ENCODE data around the gene CEP135.

The CEP135 gene

DNA sequence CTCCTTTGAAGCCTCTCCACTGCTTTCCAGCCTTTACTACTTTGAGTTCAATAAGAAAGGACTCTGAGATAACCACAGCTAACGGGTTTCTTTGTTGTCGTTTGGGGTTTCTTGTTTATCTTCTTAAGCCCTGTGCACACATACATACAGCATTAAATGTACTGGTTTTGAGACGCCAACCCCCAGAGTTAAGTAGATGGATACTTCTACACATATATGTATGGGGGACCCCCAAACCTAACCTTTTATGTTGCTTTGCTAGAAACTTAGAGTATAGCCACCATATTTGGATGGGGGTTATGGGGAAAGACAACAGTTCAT, 697 bp downstream of the CEP135 start (continued):
- TF ChIP-seq, protein P1, sequence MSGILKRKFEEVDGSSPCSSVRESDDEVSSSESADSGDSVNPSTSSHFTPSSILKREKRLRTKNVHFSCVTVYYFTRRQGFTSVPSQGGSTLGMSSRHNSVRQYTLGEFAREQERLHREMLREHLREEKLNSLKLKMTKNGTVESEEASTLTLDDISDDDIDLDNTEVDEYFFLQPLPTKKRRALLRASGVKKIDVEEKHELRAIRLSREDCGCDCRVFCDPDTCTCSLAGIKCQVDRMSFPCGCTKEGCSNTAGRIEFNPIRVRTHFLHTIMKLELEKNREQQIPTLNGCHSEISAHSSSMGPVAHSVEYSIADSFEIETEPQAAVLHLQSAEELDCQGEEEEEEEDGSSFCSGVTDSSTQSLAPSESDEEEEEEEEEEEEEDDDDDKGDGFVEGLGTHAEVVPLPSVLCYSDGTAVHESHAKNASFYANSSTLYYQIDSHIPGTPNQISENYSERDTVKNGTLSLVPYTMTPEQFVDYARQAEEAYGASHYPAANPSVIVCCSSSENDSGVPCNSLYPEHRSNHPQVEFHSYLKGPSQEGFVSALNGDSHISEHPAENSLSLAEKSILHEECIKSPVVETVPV (CRISPR knock-in tag; IDR thresholded peaks at IDR 0.05) = no peak

DNA sequence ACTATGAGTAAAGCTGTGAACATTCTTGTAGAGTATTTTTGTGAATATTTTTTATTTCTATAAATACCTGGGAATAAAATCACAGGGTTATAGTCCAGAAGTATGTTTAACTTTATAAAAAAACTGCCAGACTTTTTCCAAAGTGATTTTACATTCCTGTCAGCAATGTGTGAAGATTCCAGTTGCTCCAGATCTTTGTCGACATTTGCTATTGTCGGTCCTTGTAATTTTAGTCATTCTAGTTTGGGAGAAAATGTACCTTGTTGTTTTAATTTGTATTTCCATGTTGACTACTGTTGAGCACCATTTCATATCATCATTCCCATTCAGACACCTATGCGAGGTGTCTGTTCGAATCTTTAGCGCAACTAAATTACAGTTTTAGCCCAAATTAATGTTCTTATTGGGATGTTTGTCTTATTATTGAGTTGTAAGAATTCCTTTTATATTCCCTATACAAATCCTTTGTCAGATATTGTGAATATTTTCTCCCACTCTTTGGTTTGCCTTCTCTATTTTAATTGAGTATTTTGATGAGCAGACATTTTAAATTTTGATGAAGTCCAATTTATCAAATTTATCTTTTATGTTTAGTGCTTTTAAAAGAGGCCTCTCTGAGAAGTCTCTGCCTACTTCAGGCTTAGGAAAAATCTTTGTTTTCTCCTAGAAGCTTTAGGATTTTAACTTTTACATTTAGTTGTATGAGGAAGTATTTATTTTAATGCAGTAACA, 2.6 kb downstream of the CEP135 start:
- ATAC-seq = no peak
- TF ChIP-seq, protein P1 (CRISPR knock-in tag; IDR thresholded peaks at IDR 0.05) = no peak
- TF ChIP-seq ZFP3 (CRISPR knock-in tag; IDR thresholded peaks at IDR 0.05) (no peak), BACH2 (CRISPR knock-in tag; IDR thresholded peaks at IDR 0.05; ENCODE audit: borderline replicate concordance) (no peak), PPARA (CRISPR knock-in tag; IDR thresholded peaks at IDR 0.05; ENCODE audit: borderline replicate concordance) (no peak), ZC3H10 (CRISPR knock-in tag; IDR thresholded peaks at IDR 0.05) (no peak), SNAI2 (CRISPR knock-in tag; IDR thresholded peaks at IDR 0.05) (no peak), TCF4 (CRISPR knock-in tag; IDR thresholded peaks at IDR 0.05; ENCODE audit: borderline replicate concordance) (no peak), TOX (CRISPR knock-in tag; IDR thresholded peaks at IDR 0.05; ENCODE audit: borderline replicate concordance) (no peak), ARNTL (CRISPR knock-in tag; IDR thresholded peaks at IDR 0.05; ENCODE audit: borderline replicate concordance, low read depth) (no peak), ZNF70 (CRISPR knock-in tag; IDR thresholded peaks at IDR 0.05) (no peak), ZFP30 (CRISPR knock-in tag; IDR thresholded peaks at IDR 0.05) (no peak), ZNF8 (CRISPR knock-in tag; IDR thresholded peaks at IDR 0.05) (no peak), RARB (CRISPR knock-in tag; IDR thresholded peaks at IDR 0.05) (no peak)
- TF ChIP-seq, protein P2, sequence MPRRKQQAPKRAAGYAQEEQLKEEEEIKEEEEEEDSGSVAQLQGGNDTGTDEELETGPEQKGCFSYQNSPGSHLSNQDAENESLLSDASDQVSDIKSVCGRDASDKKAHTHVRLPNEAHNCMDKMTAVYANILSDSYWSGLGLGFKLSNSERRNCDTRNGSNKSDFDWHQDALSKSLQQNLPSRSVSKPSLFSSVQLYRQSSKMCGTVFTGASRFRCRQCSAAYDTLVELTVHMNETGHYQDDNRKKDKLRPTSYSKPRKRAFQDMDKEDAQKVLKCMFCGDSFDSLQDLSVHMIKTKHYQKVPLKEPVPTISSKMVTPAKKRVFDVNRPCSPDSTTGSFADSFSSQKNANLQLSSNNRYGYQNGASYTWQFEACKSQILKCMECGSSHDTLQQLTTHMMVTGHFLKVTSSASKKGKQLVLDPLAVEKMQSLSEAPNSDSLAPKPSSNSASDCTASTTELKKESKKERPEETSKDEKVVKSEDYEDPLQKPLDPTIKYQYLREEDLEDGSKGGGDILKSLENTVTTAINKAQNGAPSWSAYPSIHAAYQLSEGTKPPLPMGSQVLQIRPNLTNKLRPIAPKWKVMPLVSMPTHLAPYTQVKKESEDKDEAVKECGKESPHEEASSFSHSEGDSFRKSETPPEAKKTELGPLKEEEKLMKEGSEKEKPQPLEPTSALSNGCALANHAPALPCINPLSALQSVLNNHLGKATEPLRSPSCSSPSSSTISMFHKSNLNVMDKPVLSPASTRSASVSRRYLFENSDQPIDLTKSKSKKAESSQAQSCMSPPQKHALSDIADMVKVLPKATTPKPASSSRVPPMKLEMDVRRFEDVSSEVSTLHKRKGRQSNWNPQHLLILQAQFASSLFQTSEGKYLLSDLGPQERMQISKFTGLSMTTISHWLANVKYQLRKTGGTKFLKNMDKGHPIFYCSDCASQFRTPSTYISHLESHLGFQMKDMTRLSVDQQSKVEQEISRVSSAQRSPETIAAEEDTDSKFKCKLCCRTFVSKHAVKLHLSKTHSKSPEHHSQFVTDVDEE (CRISPR knock-in tag; IDR thresholded peaks at IDR 0.05) = no peak
- TF ChIP-seq, protein P3, sequence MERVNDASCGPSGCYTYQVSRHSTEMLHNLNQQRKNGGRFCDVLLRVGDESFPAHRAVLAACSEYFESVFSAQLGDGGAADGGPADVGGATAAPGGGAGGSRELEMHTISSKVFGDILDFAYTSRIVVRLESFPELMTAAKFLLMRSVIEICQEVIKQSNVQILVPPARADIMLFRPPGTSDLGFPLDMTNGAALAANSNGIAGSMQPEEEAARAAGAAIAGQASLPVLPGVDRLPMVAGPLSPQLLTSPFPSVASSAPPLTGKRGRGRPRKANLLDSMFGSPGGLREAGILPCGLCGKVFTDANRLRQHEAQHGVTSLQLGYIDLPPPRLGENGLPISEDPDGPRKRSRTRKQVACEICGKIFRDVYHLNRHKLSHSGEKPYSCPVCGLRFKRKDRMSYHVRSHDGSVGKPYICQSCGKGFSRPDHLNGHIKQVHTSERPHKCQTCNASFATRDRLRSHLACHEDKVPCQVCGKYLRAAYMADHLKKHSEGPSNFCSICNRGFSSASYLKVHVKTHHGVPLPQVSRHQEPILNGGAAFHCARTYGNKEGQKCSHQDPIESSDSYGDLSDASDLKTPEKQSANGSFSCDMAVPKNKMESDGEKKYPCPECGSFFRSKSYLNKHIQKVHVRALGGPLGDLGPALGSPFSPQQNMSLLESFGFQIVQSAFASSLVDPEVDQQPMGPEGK (CRISPR knock-in tag; IDR thresholded peaks at IDR 0.05; ENCODE audit: borderline replicate concordance) = no peak
- TF ChIP-seq, protein P4, sequence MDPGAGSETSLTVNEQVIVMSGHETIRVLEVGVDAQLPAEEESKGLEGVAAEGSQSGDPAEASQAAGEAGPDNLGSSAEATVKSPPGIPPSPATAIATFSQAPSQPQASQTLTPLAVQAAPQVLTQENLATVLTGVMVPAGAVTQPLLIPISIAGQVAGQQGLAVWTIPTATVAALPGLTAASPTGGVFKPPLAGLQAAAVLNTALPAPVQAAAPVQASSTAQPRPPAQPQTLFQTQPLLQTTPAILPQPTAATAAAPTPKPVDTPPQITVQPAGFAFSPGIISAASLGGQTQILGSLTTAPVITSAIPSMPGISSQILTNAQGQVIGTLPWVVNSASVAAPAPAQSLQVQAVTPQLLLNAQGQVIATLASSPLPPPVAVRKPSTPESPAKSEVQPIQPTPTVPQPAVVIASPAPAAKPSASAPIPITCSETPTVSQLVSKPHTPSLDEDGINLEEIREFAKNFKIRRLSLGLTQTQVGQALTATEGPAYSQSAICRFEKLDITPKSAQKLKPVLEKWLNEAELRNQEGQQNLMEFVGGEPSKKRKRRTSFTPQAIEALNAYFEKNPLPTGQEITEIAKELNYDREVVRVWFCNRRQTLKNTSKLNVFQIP (CRISPR knock-in tag; IDR thresholded peaks at IDR 0.05; ENCODE audit: borderline replicate concordance, low read depth) = no peak

DNA sequence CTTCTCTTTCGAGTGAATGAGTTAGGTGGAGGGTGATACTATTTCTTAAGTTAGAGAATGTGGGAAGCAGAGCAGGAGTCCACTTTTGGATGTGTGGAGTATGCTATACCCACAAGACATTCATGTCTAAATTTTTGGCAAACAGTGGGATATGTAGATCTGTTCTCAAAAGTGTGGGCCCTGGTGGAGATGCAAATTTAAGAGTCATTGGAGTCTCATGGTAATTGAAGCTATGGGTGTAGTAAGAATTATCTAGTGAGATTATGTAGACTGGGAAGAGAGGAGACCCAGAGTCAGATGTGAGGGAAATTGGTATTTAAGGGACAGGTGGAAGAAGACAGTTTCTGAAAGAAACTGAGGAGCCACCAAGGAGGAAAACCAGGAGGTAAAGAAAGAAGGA, 7.0 kb downstream of the CEP135 start:
- TF ChIP-seq, protein P3 (CRISPR knock-in tag; IDR thresholded peaks at IDR 0.05; ENCODE audit: borderline replicate concordance) = no peak
- TF ChIP-seq PPARA (CRISPR knock-in tag; IDR thresholded peaks at IDR 0.05; ENCODE audit: borderline replicate concordance) (no peak), ESRRG (CRISPR knock-in tag; IDR thresholded peaks at IDR 0.05) (no peak), ARNTL (CRISPR knock-in tag; IDR thresholded peaks at IDR 0.05; ENCODE audit: borderline replicate concordance, low read depth) (no peak), ISL1 (CRISPR knock-in tag; IDR thresholded peaks at IDR 0.05) (no peak)
- no peak for ATAC-seq

All from SK-N-SH treated with all-trans-retinoic acid at 6 μM for 48 hours (cell line).